Endothelial cell of umbilical vein (primary cell): Measurements from ENCODE around the gene HTR1E. TPM values are rescaled to one million over a fixed set of nuclear protein-coding genes. Genes with fewer than 3 reads are reported as not detected.

Experiments
- BruUV-seq: library from RNA; stranded (reverse); fragments of 400-500 nt; replicated peaks from 2 replicates; lab custom pipeline; 2021; lab: Mats Ljungman, UMichigan
- CTCF ChIA-PET: fragments of 300-600, 350-600 bp; sonication (Branson Sonifier 250); formaldehyde crosslinking; loops from one replicate; lab custom pipeline; 2021; ENCODE audit warnings: antibody characterized with exemption, inconsistent platforms; lab: Charles Lee
- POLR2A ChIA-PET: fragments of 300-600, 350-600 bp; sonication (Branson Sonifier 250); formaldehyde crosslinking; loops from one replicate; lab custom pipeline; 2021; ENCODE audit warnings: antibody characterized with exemption, inconsistent platforms; lab: Charles Lee
- DNase-seq: peaks from one replicate; pipeline ENCODE4 v3.0.0-alpha.2; 2011; ENCODE audit warnings: low read depth, low spot score
- FAIRE-seq: peaks from 2 replicates; lab custom pipeline; 2011; peaks lifted over from hg19 to GRCh38; lab: Jason Lieb, UNC
- H2AFZ ChIP-seq: 2 replicates; pipeline ENCODE4 v1.6.0; 2012; ENCODE audit warnings: low read depth, low read length, control low read depth, inconsistent platforms
- H3K27ac ChIP-seq: 2 replicates; pipeline ENCODE4 v1.5.1; 2011; ENCODE audit warnings: low read depth, mild to moderate bottlenecking, control low read depth, low read length, moderate library complexity; ENCODE audit not compliant: insufficient read depth
- H3K27me3 ChIP-seq, 2 experiments: 2 replicates each; pipeline versions ENCODE4 v1.6.0 to v1.6.1; 2011; ENCODE audit warnings: low read length in 2 of 2, mixed read lengths in 1 of 2; ENCODE audit not compliant: control insufficient read depth in 2 of 2, insufficient read depth in 2 of 2
- H3K36me3 ChIP-seq, 2 experiments: 2 replicates in 1 of 2; 3 replicates in 1 of 2; pipeline ENCODE4 v1.5.1; 2011; ENCODE audit warnings: low read length in 2 of 2, mild to moderate bottlenecking in 1 of 2, moderate library complexity in 1 of 2; ENCODE audit not compliant: control insufficient read depth in 2 of 2, insufficient read depth in 2 of 2; ENCODE audit errors: extremely low read depth in 1 of 2
- H3K4me1 ChIP-seq: 3 replicates; pipeline ENCODE4 v1.5.1; 2011; ENCODE audit warnings: mild to moderate bottlenecking, low read length; ENCODE audit not compliant: control insufficient read depth, insufficient read depth; ENCODE audit errors: extremely low read depth
- H3K4me2 ChIP-seq: 2 replicates; pipeline ENCODE4 v1.6.1; 2011; ENCODE audit warnings: low read length, control low read depth, mixed read lengths; ENCODE audit not compliant: insufficient read depth
- H3K4me3 ChIP-seq, 3 experiments: fragments of 200-600 bp in 1 of 3; sonication (generic), shearing (Covaris generic) in 1 of 3; replicated peaks in 1 of 3; 2 replicates each; pipeline ENCODE4 v1.5.1; 2011 to 2016; ENCODE audit warnings: control low read depth in 3 of 3, low read length in 3 of 3, mild to moderate bottlenecking in 2 of 3, inconsistent platforms in 1 of 3, low read depth in 1 of 3, moderate library complexity in 1 of 3; ENCODE audit not compliant: insufficient read depth in 1 of 3
- H3K79me2 ChIP-seq: 2 replicates; pipeline ENCODE4 v1.6.0; 2012; ENCODE audit warnings: low read length, inconsistent platforms; ENCODE audit not compliant: control insufficient read depth, insufficient read depth
- H3K9ac ChIP-seq: replicated peaks from 2 replicates; pipeline ENCODE3; 2011; ENCODE audit warnings: low read length, control low read depth; ENCODE audit not compliant: insufficient read depth; ENCODE audit errors: extremely low read depth
- H3K9me1 ChIP-seq: replicated peaks from 3 replicates; pipeline ENCODE4 v1.6.0; 2011; ENCODE audit warnings: mild to moderate bottlenecking, low read length; ENCODE audit not compliant: control insufficient read depth, insufficient read depth; ENCODE audit errors: extremely low read depth
- H3K9me3 ChIP-seq: replicated peaks from 2 replicates; pipeline ENCODE4 v1.5.1; 2012; ENCODE audit warnings: low read length, inconsistent platforms; ENCODE audit not compliant: control insufficient read depth, insufficient read depth
- H4K20me1 ChIP-seq: replicated peaks from 2 replicates; pipeline ENCODE3; 2011; ENCODE audit warnings: mild to moderate bottlenecking, low read length; ENCODE audit not compliant: control insufficient read depth, insufficient read depth; ENCODE audit errors: extremely low read depth
- EZH2 ChIP-seq: IDR thresholded peaks from 2 replicates; pipeline ENCODE4 v1.6.1; 2012; ENCODE audit warnings: borderline replicate concordance, low read depth, mild to moderate bottlenecking, moderate library complexity, low read length, inconsistent platforms; ENCODE audit not compliant: severe bottlenecking
- GATA2 ChIP-seq: IDR thresholded peaks from 2 replicates; pipeline ENCODE4 v1.7.0; 2011; ENCODE audit warnings: low read depth, mild to moderate bottlenecking, moderate library complexity, mixed read lengths, low read length; ENCODE audit not compliant: insufficient read length, insufficient read depth
- JUN ChIP-seq: IDR thresholded peaks from 2 replicates; pipeline ENCODE4 v1.6.1; 2011; ENCODE audit warnings: borderline replicate concordance, low read depth; ENCODE audit not compliant: insufficient read length, insufficient read depth
- MAX ChIP-seq: IDR thresholded peaks from 2 replicates; pipeline ENCODE4 v1.6.1; 2011; ENCODE audit not compliant: insufficient read depth, insufficient read length
- POLR2A ChIP-seq: IDR thresholded peaks from 2 replicates; pipeline ENCODE4 v1.6.1; 2012; ENCODE audit warnings: low read depth, mild to moderate bottlenecking, control low read depth, low read length
- dilution Hi-C: fragments of 300-500 bp; cut with MboI; formaldehyde crosslinking; loops from one replicate; pipeline ENCODE4 v1.15.0; 2019; ENCODE audit warnings: low sequenced_read_pairs; ENCODE audit not compliant: extremely low pct_ligation_motif_present
- intact Hi-C: fragments of 100-400 bp; cut with micrococcal nuclease; formaldehyde crosslinking; loops from one replicate; pipeline ENCODE4 v1.10.0; 2022
- polyA plus RNA-seq, 4 experiments: library from polyadenylated mRNA; depleted of rRNA in 3 of 4; stranded (reverse) in 3 of 4; unstranded in 1 of 4; fragments of >200 nt; gene quantifications; 2 replicates each; pipeline versions ENCODE4 v1.2.1 to v1.2.3, GENCODE V29; 2011 to 2012; ENCODE audit warnings: missing spikeins in 1 of 4
- total RNA-seq: library from RNA; stranded (reverse); gene quantifications from 2 replicates; pipeline ENCODE4 v1.2.3, GENCODE V29; 2021
- TF ChIP-seq, protein P1 (sequence below), 2 donors: IDR thresholded peaks; 1 replicate in 1 of 2; 2 replicates in 1 of 2; pipeline ENCODE4 v1.5.1; 2011; ENCODE audit warnings: low read length in 2 of 2, mild to moderate bottlenecking in 2 of 2, moderate library complexity in 2 of 2, control low read depth in 1 of 2, inconsistent platforms in 1 of 2, low read depth in 1 of 2; ENCODE audit not compliant: insufficient read depth in 1 of 2; ENCODE audit errors: extremely low read depth in 1 of 2

HTR1E gene
- total and polyA plus RNA-seq, 2 donors (not counting 3 experiments of a cell fraction or from before 2014, with no cell fraction given), result not detected

DNA sequence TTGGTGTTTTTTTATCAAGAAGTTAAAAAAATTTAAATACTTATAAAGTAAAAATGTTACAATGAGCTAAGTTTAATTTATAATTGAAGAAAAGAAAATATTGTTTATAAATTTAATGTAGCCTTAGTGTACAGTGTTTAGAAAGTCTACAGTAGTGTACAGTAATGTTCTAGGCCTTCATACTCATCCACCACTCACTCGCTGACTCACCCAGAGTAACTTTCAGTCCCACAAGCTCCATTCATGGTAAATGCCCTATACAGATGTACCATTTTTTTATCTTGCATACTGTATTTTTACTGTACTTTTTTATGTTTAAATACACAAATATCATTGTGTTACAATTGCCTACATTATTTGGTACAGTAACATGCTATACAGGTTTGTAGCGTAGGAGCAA lies 26.0 kb downstream of the HTR1E start:
- FAIRE-seq (no peak), DNase-seq (no peak)
- TF ChIP-seq JUN (no peak), MAX (no peak), GATA2 (no peak), EZH2 (no peak), POLR2A (no peak)
- TF ChIP-seq, protein P1, sequence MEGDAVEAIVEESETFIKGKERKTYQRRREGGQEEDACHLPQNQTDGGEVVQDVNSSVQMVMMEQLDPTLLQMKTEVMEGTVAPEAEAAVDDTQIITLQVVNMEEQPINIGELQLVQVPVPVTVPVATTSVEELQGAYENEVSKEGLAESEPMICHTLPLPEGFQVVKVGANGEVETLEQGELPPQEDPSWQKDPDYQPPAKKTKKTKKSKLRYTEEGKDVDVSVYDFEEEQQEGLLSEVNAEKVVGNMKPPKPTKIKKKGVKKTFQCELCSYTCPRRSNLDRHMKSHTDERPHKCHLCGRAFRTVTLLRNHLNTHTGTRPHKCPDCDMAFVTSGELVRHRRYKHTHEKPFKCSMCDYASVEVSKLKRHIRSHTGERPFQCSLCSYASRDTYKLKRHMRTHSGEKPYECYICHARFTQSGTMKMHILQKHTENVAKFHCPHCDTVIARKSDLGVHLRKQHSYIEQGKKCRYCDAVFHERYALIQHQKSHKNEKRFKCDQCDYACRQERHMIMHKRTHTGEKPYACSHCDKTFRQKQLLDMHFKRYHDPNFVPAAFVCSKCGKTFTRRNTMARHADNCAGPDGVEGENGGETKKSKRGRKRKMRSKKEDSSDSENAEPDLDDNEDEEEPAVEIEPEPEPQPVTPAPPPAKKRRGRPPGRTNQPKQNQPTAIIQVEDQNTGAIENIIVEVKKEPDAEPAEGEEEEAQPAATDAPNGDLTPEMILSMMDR (IDR thresholded peaks at IDR 0.05; ENCODE audit: extremely low read depth in 1 of 2, insufficient read depth in 1 of 2, low read depth in 1 of 2, low read length in 2 of 2), result no peak
- CTCF ChIA-PET, result no interaction called here
- H3K9ac ChIP-seq, result no peak overlapping the region
- no peaks in the 10 kb centered on the region for H4K20me1 ChIP-seq
- H3K4me1 ChIP-seq, result peaks cover 5% of the 10 kb centered on the region
- no TSS peak for BruUV-seq
- POLR2A ChIA-PET, result no interaction called here
- no peak overlapping the region for H2AFZ ChIP-seq
- dilution Hi-C loops (no loop called here), intact Hi-C loops (no loop called here)
- no peak overlapping the region for H3K4me3 ChIP-seq
- H3K36me3 ChIP-seq, result no peaks in the 10 kb centered on the region
- no peak overlapping the region for H3K27ac ChIP-seq
- no peaks in the 10 kb centered on the region for H3K9me3 ChIP-seq
- H3K9me1 ChIP-seq, result no peaks in the 10 kb centered on the region
- no peaks in the 10 kb centered on the region for H3K27me3 ChIP-seq
- no peak overlapping the region for H3K4me2 ChIP-seq
- no peaks in the 10 kb centered on the region for H3K79me2 ChIP-seq
